Measurements from ENCODE around the gene VSNL1. TPM values are rescaled to one million over a fixed set of nuclear protein-coding genes. Genes with fewer than 3 reads are reported as not detected.
A peak's percentile ranks its signal among the peaks of the same experiment; 100 is the strongest.

VSNL1 gene
- total and polyA plus RNA-seq, 5 donors: 26.5 to 39.3 (median 36.8) TPM

- peak in 1 of 3 donors; percentile 35 for DNase-seq
- intact Hi-C loops (cut with DNase I): no loop called here
Measured at GRCh38 chr2:17583166-17583565, 42.7 kb downstream of the VSNL1 start.

GRCh38 chr2:17583646-17584045 is 43.1 kb downstream of the VSNL1 start:
- 72% methylated on average over 3 of the region's 3 CpGs for WGBS
- intact Hi-C loops (cut with DNase I): no loop called here
- peak overlapping the region; percentile 3 for H3K27ac ChIP-seq (ENCODE audit: low read length)
- no peaks in the 10 kb centered on the region for H3K9me3 ChIP-seq (ENCODE audit: control insufficient read depth, low read length)
- ATAC-seq (peak; percentile 52 to 66), DNase-seq (no peak)
- no peaks in the 10 kb centered on the region for H3K27me3 ChIP-seq (ENCODE audit: control insufficient read depth, insufficient read depth)
- H3K4me1 ChIP-seq (ENCODE audit: control insufficient read depth, insufficient read depth, low read length): peaks cover 4% of the 10 kb centered on the region
- H3K4me3 ChIP-seq (ENCODE audit: low read length): no peak overlapping the region

More at GRCh38 chr2:17583166-17583565, 42.7 kb downstream of the VSNL1 start:
- 36% methylated on average over 2 of the region's 2 CpGs for WGBS
- Histone ChIP-seq H3K4me1 (ENCODE audit: control insufficient read depth, insufficient read depth, low read length) (peaks cover 4% of the 10 kb centered on the region), H3K4me3 (ENCODE audit: low read length) (no peak overlapping the region), H3K27ac (ENCODE audit: low read length) (peak overlapping the region; percentile 3), H3K27me3 (ENCODE audit: control insufficient read depth, insufficient read depth) (no peaks in the 10 kb centered on the region), H3K9me3 (ENCODE audit: control insufficient read depth, low read length) (no peaks in the 10 kb centered on the region)
- ATAC-seq: peak; percentile 77 to 79

- DNase-seq (no peak), ATAC-seq (no peak)
- H3K9me3 ChIP-seq (ENCODE audit: control insufficient read depth, low read length): no peaks in the 10 kb centered on the region
- no peak overlapping the region for H3K4me3 ChIP-seq (ENCODE audit: low read length)
- peak overlapping the region; percentile 59 for H3K27ac ChIP-seq (ENCODE audit: low read length)
- intact Hi-C loops (cut with DNase I): no loop called here
- peaks cover 4% of the 10 kb centered on the region for H3K4me1 ChIP-seq (ENCODE audit: control insufficient read depth, insufficient read depth, low read length)
- 72% methylated on average over 4 of the region's 4 CpGs for WGBS
- no peaks in the 10 kb centered on the region for H3K27me3 ChIP-seq (ENCODE audit: control insufficient read depth, insufficient read depth)
Measured at GRCh38 chr2:17584689-17585088, 44.2 kb downstream of the VSNL1 start.

- Histone ChIP-seq H3K9me3 (ENCODE audit: control insufficient read depth, low read length) (no peaks in the 10 kb centered on the region), H3K4me1 (ENCODE audit: control insufficient read depth, insufficient read depth, low read length) (peaks cover 4% of the 10 kb centered on the region), H3K27ac (ENCODE audit: low read length) (no peak overlapping the region), H3K4me3 (ENCODE audit: low read length) (no peak overlapping the region), H3K27me3 (ENCODE audit: control insufficient read depth, insufficient read depth) (no peaks in the 10 kb centered on the region)
- WGBS: 80% methylated on average over 3 of the region's 3 CpGs
- intact Hi-C loops (cut with DNase I): no loop called here
- ATAC-seq (no peak), DNase-seq (no peak)
Measured at GRCh38 chr2:17587469-17587868, 47.0 kb downstream of the VSNL1 start.

GRCh38 chr2:17588031-17588430 is 47.5 kb downstream of the VSNL1 start:
- Histone ChIP-seq H3K9me3 (ENCODE audit: control insufficient read depth, low read length) (no peaks in the 10 kb centered on the region), H3K27me3 (ENCODE audit: control insufficient read depth, insufficient read depth) (no peaks in the 10 kb centered on the region), H3K4me3 (ENCODE audit: low read length) (no peak overlapping the region), H3K4me1 (ENCODE audit: control insufficient read depth, insufficient read depth, low read length) (peaks cover 4% of the 10 kb centered on the region), H3K27ac (ENCODE audit: low read length) (no peak overlapping the region)
- 85% methylated on average over 2 of the region's 2 CpGs for WGBS
- no peak for ATAC-seq
- no peak for DNase-seq
- intact Hi-C loops (cut with DNase I): no loop called here

GRCh38 chr2:17589406-17590035 is 49.0 kb downstream of the VSNL1 start:
- 88% methylated on average over 2 of the region's 2 CpGs for WGBS
- intact Hi-C loops (cut with DNase I): no loop called here
- DNase-seq: no peak

GRCh38 chr2:17590342-17590911 is 49.9 kb downstream of the VSNL1 start:
- no peaks in the 10 kb centered on the region for H3K27me3 ChIP-seq (ENCODE audit: control insufficient read depth, insufficient read depth)
- whole genome bisulfite sequencing: 66% methylated on average over 2 of the region's 2 CpGs
- ATAC-seq: no peak

More at GRCh38 chr2:17589406-17590035, 49.0 kb downstream of the VSNL1 start:
- no peaks in the 10 kb centered on the region for H3K9me3 ChIP-seq (ENCODE audit: control insufficient read depth, low read length)
- H3K27ac ChIP-seq (ENCODE audit: low read length): no peak overlapping the region
- no peaks in the 10 kb centered on the region for H3K27me3 ChIP-seq (ENCODE audit: control insufficient read depth, insufficient read depth)
- peaks cover under 1% of the 10 kb centered on the region for H3K4me1 ChIP-seq (ENCODE audit: control insufficient read depth, insufficient read depth, low read length)
- H3K4me3 ChIP-seq (ENCODE audit: low read length): no peak overlapping the region
- no peak for ATAC-seq

GRCh38 chr2:17591846-17592245 is 51.4 kb downstream of the VSNL1 start:
- Histone ChIP-seq H3K27me3 (ENCODE audit: control insufficient read depth, insufficient read depth) (no peaks in the 10 kb centered on the region), H3K9me3 (ENCODE audit: control insufficient read depth, low read length) (no peaks in the 10 kb centered on the region), H3K4me1 (ENCODE audit: control insufficient read depth, insufficient read depth, low read length) (no peaks in the 10 kb centered on the region), H3K4me3 (ENCODE audit: low read length) (no peak overlapping the region), H3K27ac (ENCODE audit: low read length) (no peak overlapping the region)
- 73% methylated on average over 3 of the region's 3 CpGs for WGBS
- DNase-seq (no peak), ATAC-seq (no peak)
- intact Hi-C loops (cut with DNase I): no loop called here

More at GRCh38 chr2:17590342-17590911, 49.9 kb downstream of the VSNL1 start:
- no peak for DNase-seq
- H3K9me3 ChIP-seq (ENCODE audit: control insufficient read depth, low read length): no peaks in the 10 kb centered on the region
- intact Hi-C loops (cut with DNase I): no loop called here
- no peaks in the 10 kb centered on the region for H3K4me1 ChIP-seq (ENCODE audit: control insufficient read depth, insufficient read depth, low read length)
- H3K27ac ChIP-seq (ENCODE audit: low read length): no peak overlapping the region
- no peak overlapping the region for H3K4me3 ChIP-seq (ENCODE audit: low read length)

GRCh38 chr2:17592731-17593409 is 52.4 kb downstream of the VSNL1 start:
- H3K9me3 ChIP-seq (ENCODE audit: control insufficient read depth, low read length): no peaks in the 10 kb centered on the region
- H3K4me1 ChIP-seq (ENCODE audit: control insufficient read depth, insufficient read depth, low read length): no peaks in the 10 kb centered on the region
- no peak for ATAC-seq
- no peak overlapping the region for H3K27ac ChIP-seq (ENCODE audit: low read length)
- H3K27me3 ChIP-seq (ENCODE audit: control insufficient read depth, insufficient read depth): no peaks in the 10 kb centered on the region
- intact Hi-C loops (cut with DNase I): no loop called here
- WGBS: 80% methylated on average over 2 of the region's 2 CpGs
- H3K4me3 ChIP-seq (ENCODE audit: low read length): no peak overlapping the region
- DNase-seq: no peak

- no peaks in the 10 kb centered on the region for H3K4me1 ChIP-seq (ENCODE audit: control insufficient read depth, insufficient read depth, low read length)
- DNase-seq: no peak
- no peak for ATAC-seq
- intact Hi-C loops (cut with DNase I): no loop called here
- no peaks in the 10 kb centered on the region for H3K27me3 ChIP-seq (ENCODE audit: control insufficient read depth, insufficient read depth)
- no peak overlapping the region for H3K4me3 ChIP-seq (ENCODE audit: low read length)
- H3K9me3 ChIP-seq (ENCODE audit: control insufficient read depth, low read length): no peaks in the 10 kb centered on the region
- H3K27ac ChIP-seq (ENCODE audit: low read length): no peak overlapping the region
- WGBS: 91% methylated on average over 2 of the region's 2 CpGs
Measured at GRCh38 chr2:17593445-17593840, 52.9 kb downstream of the VSNL1 start.

GRCh38 chr2:17593841-17594491 is 53.5 kb downstream of the VSNL1 start:
- H3K4me1 ChIP-seq (ENCODE audit: control insufficient read depth, insufficient read depth, low read length): no peaks in the 10 kb centered on the region
- no peaks in the 10 kb centered on the region for H3K9me3 ChIP-seq (ENCODE audit: control insufficient read depth, low read length)
- intact Hi-C loops (cut with DNase I): no loop called here
- no peak overlapping the region for H3K4me3 ChIP-seq (ENCODE audit: low read length)
- no peak overlapping the region for H3K27ac ChIP-seq (ENCODE audit: low read length)
- ATAC-seq (no peak), DNase-seq (no peak)
- no peaks in the 10 kb centered on the region for H3K27me3 ChIP-seq (ENCODE audit: control insufficient read depth, insufficient read depth)
- 33% methylated on average over 6 of the region's 6 CpGs for WGBS

All from right cardiac atrium (tissue), 5 donors.